PFSK-1 (cell line): Measurements from ENCODE around the gene RAPGEF5.

Source experiments
- POLR2AphosphoS5 ChIP-seq: IDR thresholded peaks from 2 replicates; pipeline ENCODE4 v1.6.1; 2012; ENCODE audit warnings: low read depth, mild to moderate bottlenecking, control low read depth, low read length, moderate library complexity
- SIN3A ChIP-seq: IDR thresholded peaks from 2 replicates; pipeline ENCODE4 v1.6.1; 2012; ENCODE audit warnings: mild to moderate bottlenecking, low read length, moderate library complexity, borderline replicate concordance; ENCODE audit not compliant: insufficient read depth
- TAF1 ChIP-seq: IDR thresholded peaks from 2 replicates; pipeline ENCODE4 v1.6.1; 2012; ENCODE audit warnings: low read length, control low read depth, borderline replicate concordance; ENCODE audit not compliant: insufficient read depth

DNA sequence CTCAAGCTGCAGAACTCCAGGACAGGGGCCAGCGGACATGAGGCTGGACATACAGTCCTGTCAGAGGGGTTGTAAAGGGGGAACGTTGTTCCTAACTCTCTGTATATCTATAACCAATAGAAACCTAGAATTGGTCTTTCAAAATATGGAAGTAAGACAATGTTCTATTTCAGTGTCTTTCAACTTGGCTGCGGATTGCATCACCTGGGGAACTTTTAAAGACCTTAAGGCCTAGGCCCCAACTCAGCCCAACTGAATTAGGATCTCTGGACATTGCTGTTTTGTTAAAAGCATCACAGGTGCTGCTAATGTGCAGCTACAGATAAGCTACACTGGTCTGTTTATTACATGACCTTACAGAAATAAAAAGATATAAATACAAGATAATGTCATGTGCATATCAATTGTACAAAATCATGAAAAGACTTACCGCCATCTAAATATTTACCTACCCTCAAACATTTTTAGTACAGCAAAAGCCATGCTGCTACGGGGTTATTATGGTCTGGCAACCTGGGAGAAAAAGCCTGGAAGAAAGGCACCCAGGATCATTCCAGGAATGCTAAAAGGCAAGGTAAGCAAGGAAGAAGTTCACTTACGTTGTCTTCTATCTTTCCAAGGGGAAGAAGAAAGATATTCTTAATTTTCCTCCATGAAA is 169.1 kb downstream of the RAPGEF5 start:
- no peak for TF ChIP-seq SIN3A
- no peak for TF ChIP-seq POLR2AphosphoS5
- TF ChIP-seq TAF1 = no peak
